SU-DHL-6 (cell line): Measurements from ENCODE around the gene NPIPA1.
"Not testable (repeated sequence)": the region's sequence is repeated elsewhere in the genome, so short reads cannot be mapped to it uniquely, and the experiment has no call there.

ENCODE experiments used
- CTCF ChIP-seq: fragments of 200-600 bp; sonication (generic); IDR thresholded peaks from one replicate; pipeline ENCODE4 v1.5.1; 2017; ENCODE audit warnings: antibody characterized with exemption, mild to moderate bottlenecking, low read length, moderate library complexity; ENCODE audit not compliant: insufficient read depth, poor library complexity, severe bottlenecking
- EZH2phosphoT487 ChIP-seq: fragments of 200-600 bp; sonication (generic), shearing (Covaris generic); conservative IDR thresholded peaks from 2 replicates; pipeline ENCODE4 v1.6.1; 2018; ENCODE audit warnings: mild to moderate bottlenecking, antibody characterized with exemption, low read length, moderate library complexity, mixed read lengths

GRCh38 chr16:14981234-14981633 lies 44.0 kb downstream of the NPIPA1 start:
- not testable (repeated sequence) for TF ChIP-seq CTCF, EZH2phosphoT487
